Activated T-cell treated with anti-CD3 and anti-CD28 coated beads, Interleukin-2, amount 50 U/mL, for 48 hours (primary cell): ENCODE measurements around the gene PACSIN1.
"Not testable (repeated sequence)": the region's sequence is repeated elsewhere in the genome, so short reads cannot be mapped to it uniquely, and the experiment has no call there.

Experiments
- DNase-seq, 2 experiments: peaks; one replicate each; pipeline ENCODE4 v3.0.0-alpha.2; 2020

PACSIN1 gene

DNA sequence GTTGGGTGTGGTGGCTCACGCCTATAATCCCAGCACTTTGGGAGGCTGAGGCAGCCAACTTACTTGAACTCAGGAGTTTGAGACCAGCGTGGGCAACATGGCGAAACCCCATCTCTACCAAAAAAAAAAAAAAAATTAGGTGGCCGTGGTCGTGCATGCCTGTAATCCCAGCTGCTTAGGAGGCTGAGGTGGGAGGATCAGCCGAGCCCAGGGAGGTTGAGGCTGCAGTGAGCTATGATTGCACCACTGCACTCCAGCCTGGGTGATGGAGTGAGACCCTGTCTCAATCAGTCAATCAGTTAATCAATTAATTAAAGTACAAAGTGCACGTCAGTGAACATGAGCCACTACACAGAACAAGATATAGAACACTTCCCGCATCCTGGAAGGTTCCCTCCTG is 21.0 kb downstream of the PACSIN1 start:
- not testable (repeated sequence) for DNase-seq

DNA sequence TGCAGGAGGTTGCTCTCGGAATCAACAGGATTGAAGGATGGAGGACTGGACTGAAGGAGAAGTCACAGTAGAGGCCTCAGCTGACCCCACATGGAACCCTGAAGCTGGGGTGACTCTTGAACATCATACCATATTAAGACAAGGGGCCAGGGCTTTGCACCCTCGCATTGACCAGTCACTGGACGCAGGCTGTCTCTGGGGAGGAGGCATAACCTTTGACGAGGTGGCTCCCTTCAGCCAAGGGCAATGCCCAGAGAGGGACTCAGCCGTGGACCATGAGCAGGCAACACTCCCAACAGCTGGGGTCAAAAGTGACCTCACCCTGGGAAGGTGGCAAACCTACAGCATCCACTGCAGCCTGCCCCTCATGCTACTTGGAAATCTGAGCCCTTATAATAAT is 21.7 kb downstream of the PACSIN1 start:
- no peak for DNase-seq

- DNase-seq = no peak
Measured at GRCh38 chr6:34489207-34489805, 23.4 kb downstream of the PACSIN1 start.

DNA sequence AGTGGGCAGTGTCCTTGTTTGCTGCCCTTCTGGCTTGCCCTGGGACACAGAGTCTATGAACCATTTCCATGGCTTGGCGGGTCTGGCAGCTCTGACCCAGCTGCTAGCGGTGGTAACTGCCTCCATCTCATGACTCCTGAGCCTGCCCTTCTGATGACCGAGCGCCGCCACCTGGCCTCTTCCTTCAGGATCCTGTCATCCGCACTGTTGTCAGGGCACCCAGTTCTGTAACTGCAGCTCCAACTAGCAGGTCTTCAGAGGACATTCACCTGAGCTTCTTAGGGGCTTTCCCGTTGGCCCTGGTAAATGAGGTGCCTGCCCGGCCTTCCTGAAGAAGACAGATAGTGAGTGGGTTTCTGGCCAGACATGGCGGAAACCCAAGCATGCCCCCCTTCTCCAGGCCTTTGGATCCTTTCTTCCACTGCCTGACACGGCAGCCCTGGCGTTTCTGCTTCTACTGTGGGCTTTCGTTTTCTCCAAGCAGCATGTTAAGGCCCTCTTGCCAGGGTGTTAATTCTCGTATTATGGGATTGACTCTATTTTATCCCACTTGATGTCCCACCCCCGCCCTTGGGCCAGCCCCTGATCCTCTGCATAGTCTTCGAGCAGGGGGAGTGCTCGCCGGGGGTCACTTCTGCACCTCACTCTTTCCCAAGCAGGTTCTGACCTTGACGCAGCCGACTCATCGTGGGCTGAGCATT is 24.7 kb downstream of the PACSIN1 start:
- DNase-seq = no peak

DNA sequence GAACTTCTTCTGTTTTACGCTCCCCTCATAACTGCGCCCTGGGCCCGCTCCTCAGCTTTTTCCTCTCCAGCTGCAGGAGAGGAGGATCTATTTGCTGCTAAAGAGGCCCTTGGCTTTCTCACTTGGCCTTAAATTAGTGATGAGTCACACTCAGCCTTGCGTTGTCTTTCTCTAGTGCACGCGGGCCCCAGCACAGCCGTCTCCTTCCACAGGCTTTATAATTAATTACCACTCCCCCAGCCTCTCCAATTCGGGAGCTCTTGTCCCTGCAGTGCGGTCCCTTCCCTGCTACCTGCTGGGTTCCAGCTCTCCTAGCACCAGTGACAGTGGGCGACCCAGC is 25.2 kb downstream of the PACSIN1 start:
- no peak for DNase-seq

DNA sequence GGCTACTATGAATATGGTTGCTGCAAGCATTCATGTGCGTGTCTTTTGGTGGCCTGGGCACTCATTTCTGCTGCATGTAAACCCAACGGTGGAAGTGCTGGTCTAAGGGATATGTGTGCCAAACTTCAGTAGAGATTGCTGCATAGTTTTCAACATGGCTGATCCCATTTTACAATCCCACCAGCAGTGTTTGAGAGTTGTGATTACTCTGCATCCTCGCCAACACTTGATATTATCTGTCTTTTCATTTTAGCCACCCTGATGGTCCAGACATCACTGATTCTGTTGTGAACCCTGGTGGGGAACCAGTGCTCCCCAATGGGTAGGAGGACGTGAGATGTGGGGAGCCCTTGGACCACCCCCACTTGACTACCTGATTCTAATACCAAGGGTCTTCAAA is 27.5 kb downstream of the PACSIN1 start:
- no peak for DNase-seq

- no peak for DNase-seq
Measured at GRCh38 chr6:34494973-34495372, 29.1 kb downstream of the PACSIN1 start.

DNA sequence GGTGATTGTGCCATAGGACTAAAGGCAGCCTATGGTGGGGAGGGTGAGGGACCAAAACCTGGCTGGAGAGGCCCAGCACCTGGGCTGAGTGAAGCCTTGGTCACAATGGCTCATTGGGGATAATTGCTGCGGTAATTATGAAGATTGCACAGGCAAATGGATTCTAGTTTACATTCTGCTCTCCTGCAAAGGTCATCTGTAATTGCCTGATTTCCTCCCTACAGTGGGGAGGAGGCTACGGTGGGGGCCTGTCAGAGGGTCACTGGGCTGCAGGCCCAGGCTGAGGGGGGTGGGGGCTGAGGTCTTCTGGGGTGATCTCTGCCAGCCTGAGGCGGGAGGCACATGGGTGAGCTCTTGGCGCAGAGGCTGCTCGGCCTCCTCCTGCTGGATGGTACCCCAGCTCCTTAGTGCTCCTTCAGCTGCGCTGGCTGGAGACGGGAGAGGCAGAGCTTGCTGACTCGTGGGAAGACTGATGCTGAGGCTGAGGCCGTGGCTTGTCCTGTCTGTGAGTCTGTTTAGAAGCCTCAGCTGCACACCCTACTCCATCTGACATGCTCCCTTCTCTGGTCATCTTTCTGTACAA is 30.3 kb downstream of the PACSIN1 start:
- no peak for DNase-seq

DNA sequence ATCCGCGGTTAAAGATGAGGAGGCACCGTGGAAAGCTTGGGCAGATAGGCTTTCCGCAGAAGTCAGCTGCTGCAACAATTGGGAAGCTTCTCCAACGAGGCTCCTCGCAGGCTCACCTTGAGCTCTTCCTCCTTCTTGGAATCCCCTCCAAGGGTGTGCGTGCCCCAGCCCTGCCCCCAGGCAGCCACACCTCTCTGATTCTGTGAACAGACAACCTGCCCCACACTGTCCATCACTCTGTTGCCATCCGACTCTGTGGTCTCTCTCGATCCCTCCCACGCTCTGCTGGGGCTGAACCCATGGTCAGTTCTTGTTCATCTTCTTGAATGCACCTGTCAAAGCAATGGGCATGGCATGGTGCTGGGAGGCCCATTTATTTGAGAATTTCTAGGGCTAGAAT is 31.5 kb downstream of the PACSIN1 start:
- no peak for DNase-seq

- DNase-seq = no peak
Measured at GRCh38 chr6:34506718-34507117, 40.8 kb downstream of the PACSIN1 start.

GRCh38 chr6:34508425-34508824 is 42.5 kb downstream of the PACSIN1 start:
- DNase-seq = no peak

GRCh38 chr6:34509782-34510181 is 43.9 kb downstream of the PACSIN1 start:
- no peak for DNase-seq

DNA sequence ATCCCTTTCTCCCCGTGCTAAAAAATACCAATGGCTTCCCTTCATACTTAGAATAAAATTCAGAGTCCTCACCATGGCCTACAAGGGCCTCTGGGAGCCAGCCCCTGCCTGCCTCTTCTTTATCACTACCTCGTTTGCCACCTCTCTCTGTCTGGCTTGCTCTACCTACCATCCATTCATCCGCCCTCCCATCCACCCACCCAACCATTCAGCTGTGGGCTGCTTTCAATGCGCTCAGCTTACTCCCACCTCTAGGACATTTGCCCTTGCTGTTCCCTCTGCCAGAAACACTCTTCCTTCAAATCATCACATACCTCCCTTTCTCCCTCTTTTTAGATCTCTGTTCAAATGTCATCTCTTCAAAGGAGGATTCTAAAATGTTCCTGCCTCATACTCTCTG is 44.4 kb downstream of the PACSIN1 start:
- DNase-seq = no peak

DNA sequence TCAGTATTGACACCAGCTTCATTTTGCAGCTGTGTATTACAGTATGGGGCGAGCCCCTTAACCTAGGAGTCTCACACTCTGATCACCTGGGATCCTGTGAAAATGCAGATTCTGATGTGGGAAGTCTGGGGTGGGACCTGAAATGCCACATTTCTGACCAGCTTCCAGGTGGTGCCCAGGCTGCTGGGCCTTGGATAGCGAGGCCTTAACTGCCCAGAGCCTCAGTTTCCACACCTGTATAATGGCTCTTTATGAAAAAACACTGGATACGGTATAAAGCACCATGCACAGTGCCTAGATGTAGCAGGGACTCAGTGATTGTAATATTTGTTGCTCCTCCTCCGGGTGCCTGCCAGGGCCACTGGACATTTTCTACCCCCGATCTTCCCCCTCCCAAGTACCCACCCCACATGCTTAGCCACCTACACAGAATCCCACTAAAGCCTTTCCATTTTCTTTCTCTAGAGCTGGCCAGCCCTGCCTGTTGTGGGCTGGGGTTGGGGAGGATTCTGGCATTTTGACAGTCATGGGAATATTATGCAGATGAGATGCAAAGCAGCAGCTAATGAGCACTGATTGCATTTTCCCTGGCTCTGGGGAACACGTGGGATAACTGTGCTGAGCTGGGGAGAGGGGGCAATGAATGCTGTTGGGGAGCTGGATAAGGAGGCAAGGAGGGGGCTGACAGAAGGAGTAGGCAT is 45.5 kb downstream of the PACSIN1 start:
- DNase-seq = no peak

GRCh38 chr6:34511915-34512737 is 46.2 kb downstream of the PACSIN1 start:
- DNase-seq = no peak

DNA sequence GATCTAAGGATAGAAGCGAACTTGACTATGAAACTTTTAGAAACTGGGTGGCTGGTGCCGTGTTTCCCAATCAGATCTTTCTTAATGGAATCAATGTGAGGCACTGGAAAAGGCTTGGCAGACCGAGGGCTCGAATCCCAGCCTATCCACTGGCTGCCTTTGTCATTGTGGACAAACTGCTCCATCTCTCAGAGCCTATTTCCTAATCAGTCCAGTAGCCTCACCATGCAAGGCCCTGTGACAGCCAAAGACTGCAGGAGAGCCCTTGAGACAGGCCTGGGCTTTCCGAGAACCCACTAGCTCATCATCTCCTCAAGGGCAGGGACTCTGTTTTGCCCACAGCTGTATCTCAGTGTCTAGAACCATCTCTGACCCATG is 46.9 kb downstream of the PACSIN1 start:
- no peak for DNase-seq

GRCh38 chr6:34513646-34514045 is 47.8 kb downstream of the PACSIN1 start:
- no peak for DNase-seq

- no peak for DNase-seq
Measured at GRCh38 chr6:34514112-34514511, 48.2 kb downstream of the PACSIN1 start.

- no peak for DNase-seq
Measured at GRCh38 chr6:34514593-34515472, 49.0 kb downstream of the PACSIN1 start.

GRCh38 chr6:34515473-34516387 is 49.9 kb downstream of the PACSIN1 start:
- DNase-seq = no peak
